T-helper 22 cell (primary cell): ENCODE results near the gene ST3GAL3.

Experiments
- DNase-seq: peaks from one replicate; pipeline ENCODE4 v3.0.0-alpha.2; 2020; ENCODE audit warnings: low read depth

The ST3GAL3 gene

GRCh38 chr1:43913666-43914360 lies 206.5 kb downstream of the ST3GAL3 start:
- DNase-seq, result no peak

DNA sequence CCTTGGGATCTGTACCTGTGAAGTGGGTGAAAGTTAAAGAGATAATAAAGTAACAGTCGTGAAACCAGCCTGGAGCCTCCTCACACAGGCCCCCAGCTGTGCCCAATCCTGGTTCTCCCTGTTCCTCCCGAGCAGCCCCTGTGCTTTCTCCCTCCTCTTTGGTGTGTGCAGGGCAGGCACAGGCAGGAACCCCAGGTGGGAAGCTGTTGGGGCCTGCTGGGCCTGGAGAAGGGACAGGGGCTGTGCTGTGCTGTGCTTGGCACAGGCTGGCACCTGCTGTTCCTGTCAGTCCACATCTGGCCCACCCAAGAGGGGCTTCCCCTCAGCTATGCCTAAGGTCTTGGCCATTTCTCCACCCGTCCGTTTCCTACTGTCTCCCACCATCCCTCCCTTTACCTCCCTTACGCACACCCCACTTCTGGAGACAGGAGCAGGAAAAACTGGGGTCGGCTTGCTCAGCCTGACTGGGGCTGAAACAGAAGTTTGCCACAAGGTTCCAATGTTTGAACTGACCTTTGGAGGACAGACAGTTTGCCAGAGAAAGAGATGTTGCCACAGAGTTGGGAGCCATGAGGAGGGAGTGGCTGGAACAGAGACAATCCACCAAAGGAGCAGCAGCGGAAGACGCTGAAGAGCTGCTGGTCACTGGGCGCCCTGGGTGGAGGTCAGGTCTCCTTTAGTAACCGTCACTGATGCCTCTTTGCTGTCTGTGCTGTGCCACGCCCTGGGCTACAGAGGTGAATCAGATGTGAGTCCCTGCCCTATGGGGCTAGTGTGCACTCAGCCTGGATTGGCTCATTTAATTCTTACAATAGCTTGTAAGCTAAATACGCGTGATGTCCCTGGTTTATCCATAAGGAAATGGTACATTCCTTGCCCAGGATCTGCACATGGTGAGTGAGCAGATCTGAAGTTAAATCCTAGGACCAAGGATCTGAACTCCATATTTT lies 207.5 kb downstream of the ST3GAL3 start:
- DNase-seq, result no peak

DNA sequence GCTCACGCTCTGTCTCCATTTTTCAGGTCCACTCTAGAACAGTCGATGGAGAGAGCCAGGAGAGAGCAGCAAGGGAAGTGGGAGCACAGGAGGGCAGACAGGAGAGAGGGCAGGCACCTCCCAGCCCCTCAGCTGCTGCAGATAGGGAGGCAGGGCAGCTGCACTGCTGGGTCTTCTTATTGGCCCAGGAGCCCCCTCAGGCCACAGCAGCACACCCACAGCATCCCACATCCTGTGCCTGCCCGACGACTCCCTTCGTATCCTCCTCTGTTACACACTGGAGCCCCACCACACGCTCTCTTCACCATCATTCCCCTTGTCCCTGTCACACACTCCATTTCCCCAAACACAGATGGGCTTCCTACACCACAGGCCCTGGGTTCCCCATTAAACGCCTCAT lies 212.6 kb downstream of the ST3GAL3 start:
- no peak for DNase-seq

DNA sequence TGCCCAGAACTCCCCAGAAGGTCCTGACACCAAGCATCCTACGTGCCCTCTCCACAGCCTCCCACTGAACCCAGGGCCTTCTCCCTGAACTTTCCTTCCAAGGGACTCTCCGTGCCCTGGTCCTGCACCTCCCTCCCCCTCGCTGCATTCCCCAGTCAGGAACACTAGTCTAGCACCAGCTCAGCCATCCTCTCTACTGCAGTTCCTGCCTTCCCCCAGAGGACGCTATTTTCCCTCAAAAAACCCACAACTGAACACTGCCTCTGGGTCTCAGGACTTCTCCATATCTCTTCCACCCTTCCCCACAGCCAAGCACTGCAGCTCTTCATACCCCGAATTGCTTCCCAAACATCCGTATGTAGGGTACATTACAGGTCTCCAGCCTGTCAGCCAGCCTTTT lies 213.7 kb downstream of the ST3GAL3 start:
- no peak for DNase-seq

DNA sequence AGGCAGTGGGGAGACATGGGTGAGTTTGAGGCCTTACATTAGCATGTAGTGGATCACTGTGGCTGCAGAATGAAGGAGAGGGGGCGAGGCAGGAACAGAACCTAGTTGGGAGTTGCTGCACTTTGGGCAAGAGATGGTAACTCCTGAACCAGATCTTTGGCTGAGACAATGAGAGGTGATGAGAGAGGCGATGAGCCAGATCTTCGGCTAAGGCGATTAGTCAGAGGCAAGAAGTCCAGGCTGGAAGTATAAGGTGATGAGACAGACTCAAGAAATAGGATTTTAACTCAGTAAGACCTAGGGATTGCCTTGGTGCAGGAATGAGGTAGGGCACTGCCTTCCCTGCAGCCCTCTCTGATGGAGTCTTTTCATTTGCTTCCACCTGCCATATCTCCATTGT lies 217.2 kb downstream of the ST3GAL3 start:
- DNase-seq, result no peak

- DNase-seq, result no peak
These were observed 218.5 kb downstream of the ST3GAL3 start for GRCh38 chr1:43925846-43926245.

- no peak for DNase-seq
These were observed 223.0 kb downstream of the ST3GAL3 start for GRCh38 chr1:43930168-43930948.

- DNase-seq, result no peak
These were observed 223.6 kb downstream of the ST3GAL3 start for GRCh38 chr1:43930949-43931275.

- DNase-seq, result no peak
These were observed 224.7 kb downstream of the ST3GAL3 start for GRCh38 chr1:43931711-43932660.

DNA sequence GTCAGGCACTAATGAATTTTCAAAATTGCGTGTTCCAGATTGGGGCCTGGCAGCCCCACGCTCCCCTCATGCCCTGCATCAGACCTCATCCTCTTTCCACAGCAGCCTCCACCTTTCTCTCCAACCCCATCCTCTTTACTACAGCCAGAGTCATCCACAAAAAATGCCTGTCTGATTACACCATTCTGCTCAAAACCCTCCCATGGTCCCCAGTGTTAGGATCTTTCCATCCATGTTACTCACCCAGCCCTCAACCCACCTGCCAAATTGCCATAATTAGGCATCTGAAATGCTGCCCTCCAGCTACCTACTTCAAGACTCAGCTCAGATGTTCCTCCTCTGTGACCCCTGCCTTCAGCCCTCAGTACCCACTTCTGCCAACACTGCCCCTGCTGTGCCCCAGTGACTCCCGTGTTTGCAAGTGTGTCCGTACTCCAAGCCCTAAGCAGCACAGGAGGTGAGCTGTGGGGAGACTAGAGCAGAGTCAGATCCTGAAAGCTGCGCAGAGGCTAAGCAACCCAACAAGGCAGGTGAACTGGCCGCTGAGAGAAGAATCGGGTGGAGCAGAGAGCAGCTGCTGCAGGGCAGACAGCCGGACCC lies 225.6 kb downstream of the ST3GAL3 start:
- DNase-seq, result no peak

- DNase-seq, result no peak
These were observed 226.2 kb downstream of the ST3GAL3 start, which contains the start of gene ARTN for GRCh38 chr1:43933386-43934100. Gene ARTN, plus strand, starts transcription at chr1:43933801. Its CDS starts 1,856 bp downstream, at chr1:43935657.

GRCh38 chr1:43934101-43934985 lies 227.0 kb downstream of the ST3GAL3 start:
- DNase-seq, result no peak

GRCh38 chr1:43934986-43935324 lies 227.6 kb downstream of the ST3GAL3 start:
- DNase-seq, result no peak

- DNase-seq, result no peak
These were observed 228.5 kb downstream of the ST3GAL3 start for GRCh38 chr1:43935711-43936427.

GRCh38 chr1:43936431-43937151 lies 229.3 kb downstream of the ST3GAL3 start:
- DNase-seq, result no peak

GRCh38 chr1:43937179-43937865 lies 230.0 kb downstream of the ST3GAL3 start:
- no peak for DNase-seq

- DNase-seq, result no peak
These were observed 231.0 kb downstream of the ST3GAL3 start for GRCh38 chr1:43938383-43938782.
